Stimulated activated naive CD4-positive, alpha-beta T cell treated with Interleukin-2 at 50 U/mL for 16 hours (primary cell): ENCODE data around the gene IL24.

Source experiments
- DNase-seq: peaks from one replicate; lab custom pipeline; 2025; lab: John Stamatoyannopoulos, UW

The IL24 gene

DNA sequence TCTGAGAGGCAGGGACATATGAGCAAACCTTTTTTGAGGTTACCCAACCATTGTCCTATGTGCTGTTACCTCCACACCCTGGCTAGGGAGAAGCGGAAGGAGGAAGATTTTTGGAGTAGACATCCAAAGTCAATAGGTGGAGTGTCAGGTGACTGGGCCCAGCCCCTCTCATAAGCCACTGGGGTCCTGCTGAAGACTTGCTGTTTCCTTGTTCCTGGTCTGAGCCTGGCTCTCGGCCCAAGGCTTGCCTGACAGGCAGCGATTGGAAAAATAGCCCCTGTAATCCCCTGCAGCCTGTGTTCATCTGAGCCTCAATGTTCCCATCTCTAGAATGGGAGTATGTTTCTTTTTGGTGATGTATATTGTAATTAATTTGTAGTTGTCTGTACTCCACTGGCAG is 55.9 kb downstream of the IL24 start:
- no peak for DNase-seq

DNA sequence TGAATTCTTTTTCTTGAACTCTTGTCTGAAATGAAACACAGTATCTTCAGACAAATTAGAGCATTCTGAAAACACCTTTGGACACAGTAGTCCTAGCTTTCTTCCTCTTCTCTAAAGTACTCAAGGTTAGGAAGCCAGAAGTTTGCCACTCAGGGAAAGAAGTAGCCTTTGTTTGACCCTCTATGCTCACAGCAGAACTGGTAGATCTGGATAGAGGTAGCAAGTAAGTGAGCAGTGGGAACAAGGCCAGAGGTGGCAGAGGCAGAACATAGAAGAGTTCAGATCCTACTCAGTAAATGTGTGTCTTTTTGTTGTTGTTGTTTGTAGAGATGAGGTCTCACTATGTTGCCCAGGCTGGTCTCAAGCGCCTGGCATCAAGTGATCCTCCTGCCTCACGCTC is 56.4 kb downstream of the IL24 start:
- DNase-seq, result no peak
